COLO829 (cell line): ENCODE results near the gene THY1.

ENCODE experiments used
- DNase-seq: peaks from one replicate; pipeline ENCODE4 v3.0.0; 2012; ENCODE audit warnings: low spot score

Gene THY1

DNA sequence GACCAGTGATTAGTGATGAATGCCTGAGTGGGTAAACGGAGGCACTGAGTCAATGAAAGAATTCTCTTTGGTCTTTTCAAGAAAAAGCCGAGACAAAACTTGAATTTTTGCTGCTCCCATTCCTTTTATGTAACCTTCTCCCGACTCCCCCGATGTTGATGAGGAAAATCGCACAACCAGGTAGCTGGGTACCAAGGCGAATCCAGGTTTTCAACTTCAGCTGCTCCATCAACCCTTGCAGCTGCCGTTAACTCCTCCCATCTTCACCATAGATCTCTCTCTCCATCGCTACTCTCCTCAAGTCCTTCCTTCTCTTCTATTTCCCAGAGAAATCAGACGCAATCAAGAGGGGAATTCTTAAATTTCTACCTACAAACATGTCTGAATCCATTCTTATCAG is 40.9 kb downstream of the THY1 start:
- no peak for DNase-seq

DNA sequence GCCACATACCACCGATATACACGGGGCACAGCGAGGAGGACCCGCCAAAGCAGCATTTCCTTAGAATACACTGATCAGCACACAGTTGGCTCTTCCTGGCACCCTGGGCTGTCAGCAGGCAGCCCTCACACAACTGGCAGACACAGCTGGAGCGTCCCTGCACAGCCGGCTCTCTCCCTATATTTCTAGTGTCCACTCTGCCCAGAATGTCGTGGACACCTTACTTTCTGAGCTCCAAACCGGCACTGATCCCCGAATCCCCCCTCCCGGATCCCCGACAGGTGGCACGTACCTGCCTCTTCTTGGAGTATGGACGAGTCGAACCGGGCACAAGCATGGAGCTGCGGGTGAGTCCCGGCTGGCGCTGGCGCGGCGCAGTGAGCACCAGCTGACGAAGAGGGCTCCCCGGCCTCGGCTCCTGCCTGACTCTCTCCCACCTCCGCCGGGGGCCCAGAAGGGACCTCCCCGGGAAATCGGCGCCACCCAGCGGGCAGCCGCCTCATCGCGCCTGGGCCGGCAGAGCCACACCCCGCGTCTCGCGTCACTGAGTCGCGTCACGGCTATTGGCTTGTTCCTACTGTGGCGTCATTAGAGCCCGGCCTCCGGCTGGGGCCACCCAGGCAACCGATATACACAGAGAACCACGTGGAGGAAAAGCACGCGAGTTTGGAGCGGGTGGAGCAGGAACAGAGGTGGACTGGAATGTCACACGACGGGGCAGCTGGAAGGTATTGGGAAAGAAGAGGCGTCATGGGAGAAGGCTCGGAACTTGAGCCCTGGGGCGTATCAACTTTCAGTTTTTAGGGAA is 41.6 kb downstream of the THY1 start, which contains the start of gene USP2:
TSS of gene USP2 (minus strand) at position 510 of the 808 bp plus-strand sequence. CDS start 8,210 bp downstream, outside the sequence.
- peak; percentile 88 for DNase-seq

DNA sequence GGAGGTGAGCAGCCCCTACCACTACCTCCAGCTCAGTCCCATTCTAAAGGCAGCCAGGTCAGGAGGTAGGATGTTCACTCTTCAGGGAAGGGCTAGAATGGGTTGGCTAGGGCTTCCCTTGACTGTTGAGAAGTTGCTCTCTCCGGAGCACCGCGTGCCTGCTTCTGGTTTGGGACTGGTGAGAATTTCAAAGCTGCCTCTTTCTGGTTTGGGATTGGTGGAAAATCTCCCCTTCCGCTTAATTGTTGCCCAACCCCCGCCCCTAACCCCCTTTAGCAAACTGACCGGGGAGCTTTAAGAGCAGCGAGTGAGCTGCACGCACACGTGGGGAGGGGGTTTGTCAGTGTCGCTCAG is 42.2 kb downstream of the THY1 start:
- DNase-seq: no peak

DNA sequence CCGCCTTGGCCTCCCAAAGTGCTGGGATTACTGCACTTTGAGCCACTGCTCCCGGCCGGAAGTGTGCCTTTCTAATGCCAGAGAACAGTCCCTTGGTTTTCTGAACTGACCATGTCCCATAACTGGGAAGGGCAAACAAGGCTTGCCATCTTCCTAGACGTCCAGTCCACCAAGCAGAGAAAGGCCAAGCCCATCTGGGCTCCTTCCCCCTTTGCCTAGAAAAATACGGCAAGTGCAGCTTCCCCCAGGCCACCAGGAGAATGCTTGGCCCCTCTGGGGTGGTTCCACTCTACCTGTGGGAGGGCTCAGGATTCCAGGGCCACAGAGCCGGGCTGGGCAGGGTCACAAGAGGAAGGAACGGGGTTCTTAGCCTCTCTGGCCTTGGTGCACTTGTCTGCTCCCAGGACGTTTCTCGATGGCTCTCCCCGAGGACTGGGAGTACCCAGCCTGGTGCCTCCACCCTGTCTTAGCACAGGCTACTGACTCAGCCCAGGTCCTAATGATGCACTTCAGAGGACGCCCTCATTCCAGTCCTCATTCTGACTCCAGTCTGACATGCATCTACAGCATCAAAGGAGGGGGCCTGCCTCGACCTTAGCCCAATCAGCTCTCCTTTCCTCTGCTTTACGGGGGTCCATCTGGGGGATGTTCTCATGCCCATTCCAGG is 42.7 kb downstream of the THY1 start:
- DNase-seq: no peak

DNA sequence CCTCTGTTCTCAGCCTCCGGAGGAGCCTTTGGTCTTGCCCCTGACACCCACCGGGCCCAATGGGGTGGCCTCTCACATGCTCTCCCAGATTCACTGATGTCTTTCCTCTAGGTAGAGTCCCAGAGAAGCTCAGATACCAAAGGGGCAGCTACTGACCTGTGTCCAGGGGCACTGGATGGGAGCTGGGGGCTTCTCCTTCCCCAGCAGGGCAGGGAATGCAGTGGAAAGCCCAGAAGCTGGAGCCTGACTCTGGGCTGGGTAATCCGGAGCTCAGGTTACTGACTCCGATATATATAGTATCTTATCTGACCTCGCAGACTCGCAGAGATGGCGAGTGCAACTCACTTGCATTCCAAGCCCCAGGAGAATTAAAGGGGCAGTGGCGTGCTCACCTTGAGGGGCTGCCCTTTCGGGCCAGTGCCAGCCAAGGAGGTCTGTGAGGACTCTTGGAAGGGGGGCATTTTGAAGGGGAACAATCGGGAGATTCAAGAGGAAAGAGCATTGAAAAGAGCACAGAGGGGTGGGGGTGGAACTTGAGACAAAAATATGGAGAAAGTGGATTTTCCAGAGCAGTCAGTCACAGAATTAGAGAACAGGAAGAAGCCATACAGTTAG is 44.0 kb downstream of the THY1 start:
- no peak for DNase-seq

DNA sequence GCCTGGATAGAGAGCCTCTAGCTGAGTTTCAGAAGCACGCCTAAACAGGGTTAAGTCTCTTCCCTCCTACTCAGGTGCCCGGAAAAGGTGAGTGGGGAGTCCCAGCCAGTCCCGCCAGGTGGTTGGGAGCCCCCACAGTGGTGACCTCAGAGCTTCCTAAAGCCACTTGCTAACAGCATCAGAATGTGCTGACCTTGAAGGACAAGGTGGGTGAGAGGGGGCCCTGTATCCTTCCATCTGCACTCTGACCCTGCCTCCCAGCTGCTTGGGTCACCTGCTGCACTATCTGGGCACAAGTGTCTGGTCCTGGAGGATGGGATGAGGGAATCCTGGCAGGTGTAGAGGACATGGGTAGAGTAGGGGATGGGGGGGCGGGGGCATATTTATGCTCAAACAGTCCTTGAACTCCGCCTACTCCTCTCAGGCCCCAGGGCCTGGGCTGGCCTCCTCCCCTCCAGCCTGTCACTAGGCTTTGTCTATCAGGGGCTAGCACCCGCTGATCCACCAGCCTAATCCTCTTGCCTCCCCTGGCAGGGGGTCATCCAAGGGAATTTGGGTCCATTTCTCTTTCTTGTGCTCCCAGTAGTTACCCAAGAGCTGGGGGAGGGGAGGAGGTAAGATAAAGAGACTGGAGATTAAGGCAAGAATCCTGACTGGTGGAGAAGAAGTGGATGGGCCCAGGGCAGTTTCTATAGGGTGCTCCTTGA is 44.9 kb downstream of the THY1 start:
- DNase-seq: no peak

DNA sequence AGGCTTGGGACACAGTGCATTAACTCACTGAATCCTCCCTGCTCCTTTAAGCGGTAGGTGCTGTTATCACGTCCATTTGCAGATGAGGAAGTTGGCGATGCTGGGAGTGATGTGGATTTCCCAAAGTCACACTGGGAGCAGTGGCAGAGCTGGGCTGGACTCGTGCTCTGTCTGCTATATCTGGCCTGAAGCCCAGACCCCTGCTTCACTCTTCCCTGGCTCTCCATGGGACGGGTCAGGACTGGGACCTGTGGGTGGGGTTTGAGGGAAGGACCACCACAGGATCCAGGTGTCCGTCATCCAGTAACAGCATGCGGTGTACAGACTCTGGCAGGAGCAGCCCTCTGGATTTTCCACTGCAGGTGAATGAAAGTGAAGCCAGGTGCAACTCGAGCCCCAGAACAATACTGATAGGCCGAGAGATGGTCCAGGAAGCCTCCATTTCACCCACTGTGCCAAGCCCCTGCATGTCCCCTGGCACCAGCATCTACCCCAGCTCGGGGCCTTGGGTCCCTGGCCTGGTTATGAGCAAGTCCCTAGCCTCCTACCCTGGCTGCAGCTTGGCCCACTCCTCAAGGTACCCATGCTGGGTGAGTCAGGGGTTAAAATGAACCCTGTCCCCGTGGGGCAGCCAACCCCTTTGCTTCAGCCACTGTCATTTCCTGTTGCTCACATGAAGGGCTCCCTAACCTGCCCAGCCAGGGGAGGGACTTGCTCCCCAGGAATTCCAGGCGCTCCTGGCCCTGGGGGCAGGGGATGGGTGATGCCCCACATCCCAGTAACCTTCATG is 45.7 kb downstream of the THY1 start:
- no peak for DNase-seq

DNA sequence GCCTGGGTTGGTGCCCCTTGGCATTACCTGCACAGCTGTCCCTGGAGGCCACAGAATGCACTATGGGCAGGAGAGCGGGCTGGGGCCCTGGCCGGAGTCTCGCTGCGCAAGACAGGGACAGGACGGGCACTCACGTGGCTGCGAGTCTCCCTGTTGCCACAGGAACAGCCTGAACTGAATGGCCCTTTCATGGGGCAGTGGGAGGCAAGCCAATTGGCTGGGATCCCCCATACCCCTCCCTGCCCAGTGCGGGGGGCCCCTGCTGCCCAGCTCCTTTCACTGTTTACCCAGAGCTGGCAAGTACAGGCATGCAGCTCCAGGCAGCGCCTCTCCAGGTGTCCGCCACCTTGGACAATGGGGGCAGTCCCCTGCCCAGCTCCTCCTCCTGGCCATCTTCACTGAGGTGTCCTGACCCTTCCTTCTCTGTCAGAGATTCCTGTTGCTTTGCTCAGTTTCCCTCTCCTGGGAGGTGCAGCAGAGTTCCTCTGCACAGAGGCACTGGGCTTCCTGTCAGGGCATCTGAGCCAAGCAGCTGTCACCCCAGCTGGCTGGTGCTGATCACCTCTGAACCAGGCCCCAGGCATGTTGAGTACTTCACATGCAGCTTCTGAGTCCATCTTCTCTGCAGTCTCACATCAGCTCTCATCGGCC is 46.6 kb downstream of the THY1 start:
- DNase-seq: no peak

DNA sequence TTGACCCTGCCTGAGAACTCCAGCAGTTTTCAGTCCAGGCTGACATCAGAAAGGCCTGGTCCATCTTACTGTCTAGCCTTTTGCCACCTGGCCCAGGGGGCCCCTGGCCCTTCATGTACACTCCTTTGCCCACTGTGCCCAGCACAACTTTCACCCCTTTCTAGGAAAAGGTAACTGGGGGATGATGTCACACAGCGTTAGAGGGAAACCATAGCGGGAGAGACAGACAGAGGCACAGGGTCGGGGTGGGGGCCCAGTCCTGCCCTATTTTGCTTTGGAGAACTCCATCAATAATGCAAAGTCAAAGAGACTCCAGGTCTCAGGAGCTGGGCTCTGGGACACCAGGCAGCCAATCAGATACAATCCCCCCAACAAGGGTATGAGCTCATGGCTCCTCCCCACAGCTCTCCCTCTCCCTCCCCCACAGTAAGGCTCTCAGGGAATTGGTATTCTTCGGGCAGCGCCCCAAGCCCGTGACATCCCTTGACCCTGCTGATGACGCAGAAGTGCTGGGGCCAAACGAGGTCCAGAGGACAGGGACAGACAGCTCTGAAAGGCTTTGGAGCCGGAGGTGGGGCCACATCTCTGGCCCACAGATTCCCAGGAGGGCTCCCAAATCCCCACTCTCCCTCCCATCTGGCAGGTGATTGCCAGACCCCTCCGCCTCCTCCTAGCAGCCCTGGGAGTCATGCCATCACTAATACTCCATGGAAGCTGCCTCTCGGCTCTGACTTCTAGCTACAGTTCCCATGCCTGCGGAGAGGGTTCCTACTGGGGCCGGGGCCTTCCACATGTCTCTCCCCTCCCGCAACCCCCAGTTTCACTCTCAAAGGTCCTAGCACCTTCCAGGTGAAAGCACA is 47.4 kb downstream of the THY1 start:
- DNase-seq: no peak

DNA sequence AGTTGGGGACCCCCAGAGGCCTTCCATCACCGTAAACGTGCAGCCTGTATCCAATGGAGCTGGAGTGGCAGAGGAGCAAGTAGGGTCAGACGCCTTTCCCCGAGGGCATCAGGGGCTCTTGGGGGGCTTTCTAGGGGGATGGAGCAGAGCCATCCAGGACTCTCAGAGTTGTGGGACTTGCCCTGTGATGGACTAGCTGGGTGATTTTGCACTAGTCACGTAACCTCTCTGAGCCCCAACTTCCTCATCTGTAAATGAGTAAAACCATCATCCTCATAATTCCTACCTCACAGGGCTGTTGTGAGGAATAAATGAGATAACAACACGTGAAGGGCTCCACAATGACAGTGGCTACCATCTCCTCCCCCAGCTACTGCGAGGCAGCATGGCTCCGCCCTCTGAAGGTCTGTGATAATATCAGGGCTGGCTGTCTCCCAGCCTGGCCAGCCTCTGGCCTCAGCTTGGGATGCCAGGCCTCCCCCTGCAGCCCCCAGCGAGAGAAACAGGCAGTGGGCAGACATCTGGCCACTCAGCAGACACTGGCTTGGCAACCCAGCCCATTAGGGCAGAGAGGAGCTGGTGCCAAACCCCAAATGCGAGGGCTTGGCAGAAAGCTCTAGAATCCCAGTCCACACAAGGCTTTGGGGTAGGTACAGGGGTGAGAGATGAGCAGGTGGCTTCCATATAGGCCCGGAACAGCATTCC is 48.2 kb downstream of the THY1 start:
- no peak for DNase-seq

DNA sequence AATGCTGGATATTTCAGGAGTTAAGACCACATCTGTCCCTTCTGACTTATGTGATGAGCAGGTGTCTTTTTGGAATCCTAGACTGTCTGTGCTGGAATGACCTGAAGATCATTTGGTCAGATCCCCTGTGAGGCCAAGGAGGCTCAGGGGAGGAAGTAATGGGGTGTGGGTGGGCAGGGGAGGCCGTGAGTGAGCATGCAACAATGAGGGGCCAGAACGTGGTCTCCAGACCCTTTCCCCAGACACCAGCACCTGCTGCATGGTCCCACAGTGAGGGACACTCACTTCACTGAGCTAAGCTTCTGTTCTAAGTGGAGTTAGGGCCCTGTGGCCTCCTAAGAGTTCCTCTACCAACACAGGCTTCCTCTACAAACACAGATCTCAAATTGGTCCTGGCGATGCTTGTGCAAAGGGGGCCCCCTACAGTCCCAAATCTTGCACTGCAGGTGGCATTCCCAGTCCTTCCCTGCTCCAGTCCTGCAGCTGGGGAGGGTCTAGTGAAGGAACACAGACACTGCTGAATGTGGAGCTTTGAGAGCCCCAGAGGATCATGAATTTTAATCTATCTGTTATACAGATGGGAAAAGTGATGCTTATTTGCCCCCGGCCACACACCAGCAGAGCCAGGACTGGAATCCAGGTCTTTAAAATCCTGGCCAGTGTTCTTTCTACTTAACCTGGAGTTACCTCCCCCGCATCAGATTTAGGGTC is 48.9 kb downstream of the THY1 start:
- peak; percentile 57 for DNase-seq

DNA sequence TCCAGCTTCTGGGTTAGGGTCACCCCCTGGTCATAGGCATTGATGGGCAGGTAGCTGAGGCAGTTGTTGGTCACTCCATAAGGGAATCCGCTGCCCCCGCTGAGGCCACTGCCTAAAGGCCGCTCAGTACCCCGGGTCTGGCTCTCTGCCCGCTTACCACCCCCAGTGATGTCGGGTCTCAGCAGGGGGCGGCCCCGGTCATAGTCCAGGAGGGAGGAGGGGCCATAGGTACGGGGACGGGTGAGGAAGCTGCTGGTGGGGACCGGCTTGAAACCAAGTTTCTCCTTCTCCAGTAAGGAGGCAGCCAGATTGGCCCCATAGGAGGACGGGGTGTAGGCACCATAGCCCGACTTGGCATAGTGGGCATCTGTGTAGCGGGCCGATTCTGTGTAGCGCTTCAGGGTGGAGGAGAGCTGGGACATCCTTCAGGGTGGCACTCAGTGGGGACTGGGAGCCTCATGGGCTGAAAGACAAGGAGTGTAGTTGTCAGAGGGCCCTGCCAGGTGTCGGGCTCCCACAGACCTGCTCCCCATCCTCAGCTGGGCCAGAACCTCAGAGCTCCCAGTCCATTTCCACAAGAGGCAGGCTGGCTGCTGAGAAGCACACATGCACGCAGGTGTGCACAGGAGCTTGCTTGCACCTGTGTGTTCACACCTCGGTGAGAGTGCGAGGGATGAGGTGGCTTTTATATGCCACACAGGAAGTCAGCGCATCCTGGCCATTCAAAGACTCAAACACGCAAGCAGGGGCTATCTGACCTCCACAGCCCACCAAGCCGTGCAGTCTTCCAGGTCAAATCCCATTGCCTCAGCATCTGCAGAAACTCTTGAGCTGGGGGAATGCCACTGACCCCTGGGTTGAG is 49.7 kb downstream of the THY1 start:
- no peak for DNase-seq

DNA sequence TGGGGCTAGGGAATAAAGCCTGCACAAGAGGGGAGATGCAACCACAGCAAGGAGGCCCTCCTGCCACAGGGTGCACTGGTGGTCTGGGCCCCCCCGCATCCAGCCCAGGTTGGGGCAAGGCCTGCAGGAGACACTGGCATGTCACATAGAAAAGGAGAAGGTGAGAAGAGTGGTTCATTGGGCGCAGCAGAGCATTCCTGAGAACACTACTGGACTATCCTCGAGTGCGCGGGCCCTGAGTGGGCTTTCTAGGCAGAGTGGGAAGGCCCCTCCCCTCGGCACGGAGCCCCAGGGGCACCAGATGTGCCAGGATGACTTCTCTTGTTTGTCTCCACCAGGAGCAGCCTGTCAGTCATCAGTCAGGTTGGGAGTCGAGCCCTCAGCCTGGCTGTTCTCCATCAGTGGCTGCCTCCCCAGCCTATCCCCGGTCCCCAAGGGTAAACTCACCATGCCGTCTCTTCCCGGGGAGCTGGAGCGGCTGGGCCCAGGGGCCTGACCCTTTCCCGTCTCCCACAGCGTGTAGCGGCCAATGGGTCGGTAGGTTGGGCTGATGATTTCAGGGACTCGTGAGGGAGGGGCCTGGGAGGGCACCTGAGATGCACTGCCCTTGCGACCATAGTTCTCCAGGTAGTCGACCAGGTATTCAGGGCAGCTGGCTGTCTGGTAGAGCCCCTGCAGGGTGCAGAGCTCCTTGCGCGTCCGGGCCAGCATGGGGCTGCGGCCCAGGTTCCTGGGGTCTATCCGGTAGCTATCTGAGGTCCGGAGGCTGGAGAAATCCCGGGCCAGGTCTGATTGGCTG is 50.5 kb downstream of the THY1 start:
- no peak for DNase-seq

DNA sequence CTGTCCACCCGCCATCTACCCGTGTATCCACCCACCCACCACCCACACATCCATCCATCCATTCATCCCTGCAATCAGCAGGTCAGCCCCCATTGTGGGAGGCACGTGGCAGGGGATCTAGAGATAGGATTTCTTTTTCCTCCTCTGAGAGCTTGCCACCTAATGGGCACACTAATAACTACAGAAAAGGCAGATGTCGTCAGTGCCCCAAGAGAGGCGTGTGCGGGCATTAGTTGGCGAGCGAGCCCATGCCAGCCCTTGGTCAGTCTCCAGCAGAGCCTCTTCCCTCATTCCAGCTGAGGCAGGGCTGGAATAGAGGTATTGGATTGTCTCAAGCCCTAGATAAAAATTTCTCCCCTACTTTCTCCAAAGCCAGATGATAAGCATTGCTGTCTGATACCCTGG is 51.2 kb downstream of the THY1 start:
- DNase-seq: no peak

DNA sequence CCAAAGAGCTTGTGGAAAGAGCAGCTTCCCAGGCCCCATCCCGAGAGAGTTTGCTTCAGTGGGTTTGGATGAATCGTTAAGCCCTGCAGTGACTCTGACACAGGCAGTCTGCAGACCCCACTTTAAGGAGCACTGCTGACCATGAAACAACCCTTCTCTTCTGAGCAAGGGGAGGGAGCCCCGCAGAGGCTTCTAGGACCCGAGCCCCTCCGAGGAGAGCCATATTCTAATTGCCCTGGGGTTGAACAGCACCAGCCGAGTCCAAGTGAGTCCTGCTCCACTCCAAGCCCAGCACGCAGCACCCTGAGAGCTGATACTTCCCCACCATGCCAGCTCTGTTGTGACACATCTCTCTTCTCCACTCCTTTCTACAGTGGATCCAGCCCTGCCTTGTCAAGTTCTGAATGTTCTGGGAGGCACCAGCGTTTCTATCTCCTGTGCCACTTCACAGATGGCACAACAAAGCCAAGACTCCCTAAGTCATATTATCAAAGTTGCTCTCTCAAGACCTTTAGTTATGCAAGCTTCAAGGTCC is 51.8 kb downstream of the THY1 start:
- DNase-seq: no peak

DNA sequence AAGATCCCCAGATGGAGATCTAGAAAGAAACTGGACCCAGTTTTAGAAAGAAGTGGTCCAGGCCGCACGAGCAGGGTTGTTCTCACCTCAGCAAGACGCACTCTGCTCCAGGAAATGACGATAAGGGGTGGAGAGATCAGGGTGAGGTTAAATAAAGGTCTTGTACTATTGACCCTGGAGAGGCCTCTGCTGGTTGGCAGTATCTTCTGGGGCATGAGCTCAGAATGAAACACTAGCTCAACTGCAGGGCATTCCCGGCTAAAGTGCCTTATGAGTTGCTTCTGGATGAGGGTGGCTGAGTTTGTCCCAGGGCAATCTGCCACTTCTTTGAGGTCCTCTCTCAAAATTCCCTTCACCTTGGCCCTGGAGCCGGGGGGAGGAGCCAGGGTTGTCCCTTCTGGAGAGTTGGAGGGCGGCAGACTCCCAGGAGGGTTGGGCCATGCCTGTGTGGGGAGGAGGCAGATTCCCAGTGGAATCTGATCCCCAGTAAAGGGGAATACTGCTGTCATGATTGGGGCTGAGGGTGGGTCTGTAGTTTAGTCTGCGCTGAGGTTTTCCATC is 52.4 kb downstream of the THY1 start:
- no peak for DNase-seq
